GM21423 (cell line): ENCODE data around the gene PTAFR.

ENCODE experiments used
- ATAC-seq: cut with Tn5 transposase; IDR thresholded peaks from one replicate; pipeline ENCODE4 v1.9.1; 2021; ENCODE audit warnings: mild to moderate bottlenecking, moderate library complexity; ENCODE audit not compliant: unreplicated experiment

PTAFR gene

DNA sequence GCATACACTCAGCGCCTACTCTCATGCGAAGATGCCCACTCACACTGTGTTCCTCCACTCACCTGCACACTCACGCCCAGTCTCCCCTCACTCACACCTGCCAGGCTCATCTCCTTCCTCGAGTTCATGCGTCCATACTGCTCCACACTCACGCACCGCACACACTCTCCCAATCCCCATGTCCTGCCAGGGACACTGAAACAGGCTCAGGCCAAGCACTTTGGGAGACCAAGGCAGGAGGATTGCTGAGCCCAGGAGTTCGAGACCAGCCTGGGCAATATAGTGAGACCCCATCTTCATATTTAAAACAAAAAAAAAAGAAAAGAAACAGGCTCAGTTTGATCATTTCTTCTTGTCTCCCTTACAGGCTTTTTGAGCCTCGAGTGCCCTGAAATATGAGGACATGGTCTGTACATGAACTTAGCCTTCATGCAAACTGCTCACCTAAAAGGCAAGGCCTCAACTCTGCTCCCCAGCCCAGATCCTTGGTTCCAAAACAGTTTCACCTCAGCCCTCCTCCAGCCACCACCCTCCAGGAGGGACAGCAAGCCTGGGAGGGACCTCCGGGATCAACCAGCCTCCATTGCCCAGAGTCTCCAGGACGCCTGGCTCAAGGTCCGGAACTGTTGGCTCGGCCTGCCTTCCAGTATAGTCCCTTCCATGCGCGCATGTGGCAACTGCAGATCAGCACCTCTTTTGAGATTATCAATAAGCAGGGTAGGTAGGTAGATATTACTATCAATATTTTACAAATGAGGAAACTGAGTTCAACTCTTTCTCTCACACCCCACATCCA is 2.4 kb upstream of the PTAFR start:
- no peak for ATAC-seq

- no peak for ATAC-seq
Observed at GRCh38 chr1:28175955-28176485, 470 bp downstream of the PTAFR start.

DNA sequence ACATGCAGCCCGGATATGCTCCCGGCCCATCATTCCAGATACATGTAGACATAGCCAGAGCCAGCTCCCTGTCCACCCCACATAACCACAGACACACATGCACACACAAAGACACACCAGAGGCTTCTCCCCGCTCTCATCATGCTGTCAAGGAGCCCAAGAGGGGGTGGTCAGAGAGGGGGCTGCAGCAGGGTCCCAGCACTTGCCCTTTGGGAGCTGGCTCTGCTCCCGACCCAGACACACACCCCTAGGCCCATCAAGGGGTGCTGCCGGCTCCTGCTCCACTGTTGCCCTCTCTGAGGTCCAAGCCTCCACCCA is 2.6 kb downstream of the PTAFR start:
- no peak for ATAC-seq

GRCh38 chr1:28173151-28173979 is 3.1 kb downstream of the PTAFR start:
- no peak for ATAC-seq

DNA sequence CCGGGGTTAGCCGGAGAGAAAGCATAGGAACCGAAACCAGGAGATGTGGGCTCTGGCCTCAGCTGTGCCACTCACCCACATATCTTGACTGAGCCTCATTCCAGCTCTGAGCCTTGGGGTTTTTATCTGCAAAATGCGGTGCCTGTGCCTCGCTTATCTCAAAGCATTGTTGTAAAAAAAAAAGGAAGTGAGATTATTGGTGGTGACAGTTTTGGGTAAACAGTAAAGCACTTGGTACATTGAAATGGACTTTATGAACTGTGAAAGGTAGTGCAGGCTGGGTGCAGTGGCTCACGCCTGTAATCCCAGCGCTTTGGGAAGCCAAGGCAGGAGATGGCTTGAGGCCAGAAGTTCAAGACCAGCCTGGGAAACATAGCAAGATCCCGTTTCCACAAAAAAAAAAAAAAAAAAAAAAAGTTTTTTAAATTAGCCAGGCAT is 3.8 kb downstream of the PTAFR start:
- peak; percentile 66 for ATAC-seq

GRCh38 chr1:28171246-28171645 is 5.2 kb downstream of the PTAFR start:
- no peak for ATAC-seq

DNA sequence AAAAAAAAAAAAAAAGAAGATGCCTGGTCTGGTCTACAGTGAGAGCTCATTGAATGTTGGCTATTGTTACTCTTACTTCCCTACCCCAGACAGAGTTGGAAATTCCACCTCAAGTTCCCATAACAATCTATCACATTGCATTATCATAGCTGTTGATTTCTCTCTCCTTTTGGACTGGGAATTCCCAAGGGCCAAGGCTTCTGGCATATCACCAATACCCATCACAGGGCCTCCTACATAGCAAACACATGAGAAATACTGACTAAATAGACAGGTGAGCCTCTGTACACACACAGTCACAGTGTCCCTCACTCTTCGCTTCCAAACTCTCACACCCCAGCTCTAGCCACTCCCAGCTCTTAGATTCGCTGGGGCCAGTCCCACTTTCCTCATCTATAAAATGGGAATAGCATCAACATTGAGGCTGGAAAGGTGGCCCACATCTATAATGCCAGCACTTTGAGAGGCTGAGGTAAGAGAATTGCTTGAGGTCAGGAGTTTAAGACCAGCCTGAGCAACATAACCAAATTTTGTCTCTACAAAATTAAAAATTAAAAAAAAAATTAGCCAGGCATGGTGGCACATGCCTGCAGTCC is 6.4 kb downstream of the PTAFR start:
- ATAC-seq = no peak

GRCh38 chr1:28163496-28164161 is 12.9 kb downstream of the PTAFR start:
- ATAC-seq = no peak

DNA sequence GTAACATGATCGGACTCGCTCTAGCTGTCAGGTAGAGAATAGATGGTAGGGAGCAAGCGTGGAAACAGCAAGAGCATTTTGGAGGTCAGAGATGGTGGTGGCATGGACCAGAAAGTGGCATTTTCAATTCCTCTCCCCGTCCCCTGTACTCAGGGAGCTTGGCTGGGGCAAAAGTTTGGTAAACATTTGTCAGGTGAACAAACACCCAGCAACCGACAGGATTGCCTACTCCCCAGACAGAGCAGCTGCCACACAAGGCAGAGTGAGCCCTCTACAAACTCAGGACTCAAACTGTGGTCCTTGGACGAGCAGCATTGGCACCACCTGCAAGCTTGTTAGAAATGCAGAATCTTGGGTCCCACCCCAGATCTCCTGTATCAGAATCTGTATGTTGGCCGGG is 14.3 kb downstream of the PTAFR start:
- no peak for ATAC-seq

GRCh38 chr1:28161751-28162150 is 14.7 kb downstream of the PTAFR start:
- no peak for ATAC-seq

- ATAC-seq = no peak
Observed at GRCh38 chr1:28160782-28161266, 15.7 kb downstream of the PTAFR start.

DNA sequence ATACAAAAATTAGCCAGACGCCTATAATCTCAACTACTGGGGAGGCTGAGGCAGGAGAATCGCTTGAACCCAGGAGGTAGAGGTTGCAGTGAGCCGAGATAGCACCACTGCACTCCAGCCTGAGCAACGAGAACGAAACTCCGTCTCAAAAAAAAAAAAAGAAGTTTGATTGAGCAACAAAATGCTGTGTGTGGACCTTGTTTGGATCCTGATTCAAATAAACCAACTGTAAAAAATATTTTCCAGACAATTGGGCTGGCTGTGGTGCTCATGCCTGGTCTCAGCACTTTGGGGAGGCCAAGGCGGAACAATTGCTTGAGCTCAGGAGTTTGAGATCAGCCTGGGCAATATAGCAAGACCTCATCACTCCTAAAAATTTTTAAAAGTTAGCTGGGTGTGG is 16.8 kb downstream of the PTAFR start:
- no peak for ATAC-seq

DNA sequence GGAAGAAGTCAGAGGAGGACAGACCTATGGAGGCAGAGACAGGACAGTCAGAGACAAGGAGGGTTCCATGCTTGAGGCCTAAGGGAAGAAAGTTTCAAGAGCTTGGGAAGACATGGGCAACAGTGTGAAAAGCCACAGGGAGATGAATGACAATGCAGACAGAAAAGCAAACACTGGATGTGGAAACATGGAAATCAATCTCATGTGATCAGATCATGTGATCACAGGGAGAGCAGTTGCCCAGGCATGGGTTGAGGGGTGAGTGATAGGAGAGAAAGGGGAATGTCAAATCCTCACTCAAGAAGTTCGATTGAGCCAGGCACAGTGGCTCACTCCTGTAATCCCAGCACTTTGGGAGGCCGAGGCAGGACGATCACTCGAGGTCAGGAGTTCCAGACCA is 17.2 kb downstream of the PTAFR start:
- no peak for ATAC-seq

DNA sequence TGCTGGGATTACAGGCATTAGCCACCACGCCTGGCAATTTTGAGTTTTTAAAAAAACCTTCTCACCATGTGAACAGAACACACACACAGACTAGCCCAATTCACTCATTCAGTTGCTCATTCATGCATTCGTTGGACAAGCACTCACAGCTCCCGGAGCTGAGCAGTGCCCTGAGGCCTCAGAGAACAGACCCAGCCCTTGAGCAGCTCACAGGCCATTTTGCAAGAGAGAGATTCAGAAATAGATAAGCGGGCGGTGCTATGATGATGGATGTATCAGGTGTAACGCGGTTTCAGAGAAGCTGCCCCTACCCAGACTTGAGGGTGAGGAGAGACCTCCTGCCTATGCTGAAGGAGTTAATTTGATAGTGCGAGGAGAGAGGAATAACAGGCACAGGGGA is 18.6 kb downstream of the PTAFR start:
- ATAC-seq = no peak

DNA sequence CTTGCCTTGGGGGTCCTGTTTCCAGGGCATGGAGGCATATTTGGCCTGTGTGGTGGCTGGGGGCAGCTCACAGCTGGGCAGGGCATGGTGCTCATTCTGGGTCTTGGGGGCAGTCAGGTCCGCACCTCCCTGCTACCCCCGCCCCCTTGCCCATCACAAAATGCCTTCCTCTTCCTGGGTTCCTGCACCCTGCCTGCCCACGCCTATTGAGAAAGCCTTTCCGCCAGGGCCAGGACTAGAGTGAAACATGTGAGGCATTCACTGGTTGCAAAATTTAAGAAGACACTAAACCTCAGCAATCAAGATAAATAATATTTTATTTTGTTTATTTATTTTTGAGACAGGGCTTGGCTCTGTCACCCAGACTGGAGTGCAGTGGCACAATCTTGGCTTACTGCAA is 19.7 kb downstream of the PTAFR start:
- ATAC-seq = no peak

GRCh38 chr1:28155628-28156027 is 20.9 kb downstream of the PTAFR start:
- no peak for ATAC-seq

- no peak for ATAC-seq
Observed at GRCh38 chr1:28154078-28154594, 22.4 kb downstream of the PTAFR start.

DNA sequence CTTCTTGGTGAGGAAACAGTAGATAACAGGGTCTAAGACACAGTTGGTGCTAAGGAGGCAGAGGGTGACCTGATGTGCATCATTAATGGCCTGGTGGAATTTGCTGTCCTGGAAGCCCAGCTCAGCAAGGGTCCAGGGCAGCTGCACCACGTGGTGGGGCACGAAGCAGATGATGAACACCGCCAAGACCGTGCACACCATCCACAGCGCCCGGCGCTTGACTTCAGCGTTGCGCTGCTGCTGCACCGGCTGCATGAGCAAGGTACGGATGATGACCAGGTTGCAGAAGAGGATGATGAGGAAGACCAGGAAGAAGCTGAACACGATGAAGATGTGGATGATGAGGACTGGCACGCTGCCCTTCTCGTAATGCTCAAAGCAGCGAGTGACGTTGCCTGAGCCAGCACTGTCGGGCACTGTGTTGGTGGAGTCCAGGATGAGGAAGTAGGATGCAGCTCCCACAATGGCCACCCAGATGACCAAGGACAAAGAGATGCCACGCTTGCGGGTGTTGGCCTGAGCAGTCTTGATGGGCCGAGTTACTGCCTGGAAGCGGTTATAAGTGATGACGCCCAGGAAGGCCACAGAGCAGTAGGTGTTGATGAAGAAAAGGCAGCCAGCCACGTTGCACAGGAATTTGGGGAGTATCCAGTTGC is 26.2 kb downstream of the PTAFR start:
- no peak for ATAC-seq

- ATAC-seq = no peak
Observed at GRCh38 chr1:28148880-28149195, 27.7 kb downstream of the PTAFR start.
